ENCODE data around the gene BHLHA15. TPM values are rescaled to one million over a fixed set of nuclear protein-coding genes. Genes with fewer than 3 reads are reported as not detected.

BHLHA15 gene
- total RNA-seq, 1 donor from 2014 or later: 3.2 TPM

DNA sequence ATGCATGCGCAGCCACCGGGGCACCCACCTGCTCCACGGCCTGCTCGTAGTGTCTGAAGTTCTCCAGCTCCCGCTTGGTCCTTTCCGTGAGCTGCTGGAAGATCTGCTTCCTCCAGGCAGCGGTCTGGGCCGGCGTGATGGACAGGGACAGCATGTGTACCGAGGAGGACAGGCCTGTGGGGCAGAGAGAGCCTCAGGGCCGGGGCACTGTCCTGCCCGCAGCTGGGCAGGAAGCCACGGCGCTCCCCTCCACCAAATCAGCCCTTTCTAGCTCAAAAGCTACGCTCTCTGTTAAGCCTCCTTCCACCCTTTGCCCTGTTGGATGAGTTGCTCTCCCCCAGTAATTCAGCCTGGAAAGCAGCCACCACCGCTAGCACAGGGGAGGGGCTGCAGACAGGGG, 21.6 kb downstream of the BHLHA15 start:
- H3K36me3 ChIP-seq (ENCODE audit: control insufficient read depth, insufficient read depth, low read length): peaks cover 2% of the 10 kb centered on the region
- TF ChIP-seq CTCF (IDR thresholded peaks at IDR 0.05; ENCODE audit: insufficient read depth, low read length, severe bottlenecking): no peak
- no peaks in the 10 kb centered on the region for H3K27me3 ChIP-seq (ENCODE audit: control insufficient read depth, insufficient read depth, low read length)
- DNase-seq (ENCODE audit: low read depth): no peak
- FAIRE-seq: no peak
- no peak overlapping the region for H3K4me3 ChIP-seq (ENCODE audit: low read depth, low read length)

GRCh38 chr7:98233219-98234070, 22.2 kb downstream of the BHLHA15 start:
- no peak for TF ChIP-seq CTCF (IDR thresholded peaks at IDR 0.05; ENCODE audit: insufficient read depth, low read length, severe bottlenecking)
- FAIRE-seq: no peak
- peaks cover 2% of the 10 kb centered on the region for H3K36me3 ChIP-seq (ENCODE audit: control insufficient read depth, insufficient read depth, low read length)

GRCh38 chr7:98234429-98235147, 23.3 kb downstream of the BHLHA15 start:
- peaks cover 2% of the 10 kb centered on the region for H3K36me3 ChIP-seq (ENCODE audit: control insufficient read depth, insufficient read depth, low read length)
- FAIRE-seq: no peak
- no peaks in the 10 kb centered on the region for H3K27me3 ChIP-seq (ENCODE audit: control insufficient read depth, insufficient read depth, low read length)
- no peak for TF ChIP-seq CTCF (IDR thresholded peaks at IDR 0.05; ENCODE audit: insufficient read depth, low read length, severe bottlenecking)
- DNase-seq (ENCODE audit: low read depth): no peak
- no peak overlapping the region for H3K4me3 ChIP-seq (ENCODE audit: low read depth, low read length)

More at GRCh38 chr7:98233219-98234070, 22.2 kb downstream of the BHLHA15 start:
- Histone ChIP-seq H3K4me3 (ENCODE audit: low read depth, low read length) (no peak overlapping the region), H3K27me3 (ENCODE audit: control insufficient read depth, insufficient read depth, low read length) (no peaks in the 10 kb centered on the region)
- no peak for DNase-seq (ENCODE audit: low read depth)

- no peaks in the 10 kb centered on the region for H3K36me3 ChIP-seq (ENCODE audit: control insufficient read depth, insufficient read depth, low read length)
- DNase-seq (ENCODE audit: low read depth) (no peak), FAIRE-seq (no peak)
- H3K27me3 ChIP-seq (ENCODE audit: control insufficient read depth, insufficient read depth, low read length): no peaks in the 10 kb centered on the region
- TF ChIP-seq CTCF (IDR thresholded peaks at IDR 0.05; ENCODE audit: insufficient read depth, low read length, severe bottlenecking): no peak
- H3K4me3 ChIP-seq (ENCODE audit: low read depth, low read length): no peak overlapping the region
Observed at GRCh38 chr7:98235901-98236300, 24.7 kb downstream of the BHLHA15 start.

- no peak for DNase-seq (ENCODE audit: low read depth)
- Histone ChIP-seq H3K4me3 (ENCODE audit: low read depth, low read length) (no peak overlapping the region), H3K27me3 (ENCODE audit: control insufficient read depth, insufficient read depth, low read length) (no peaks in the 10 kb centered on the region), H3K36me3 (ENCODE audit: control insufficient read depth, insufficient read depth, low read length) (peaks cover under 1% of the 10 kb centered on the region)
- TF ChIP-seq CTCF (IDR thresholded peaks at IDR 0.05; ENCODE audit: insufficient read depth, low read length, severe bottlenecking): no peak
- FAIRE-seq: no peak
Observed at GRCh38 chr7:98236355-98237185, 25.3 kb downstream of the BHLHA15 start.
